Right lung (tissue), 5 donors: ENCODE results near the gene RBKS. TPM values are rescaled to one million over a fixed set of nuclear protein-coding genes. Genes with fewer than 3 reads are reported as not detected.
"Not testable (repeated sequence)": the region's sequence is repeated elsewhere in the genome, so short reads cannot be mapped to it uniquely, and the experiment has no call there.

ENCODE experiments used
- DNase-seq, 2 donors: peaks; one replicate each; pipeline ENCODE4 v3.0.0-alpha.2; 2013
- polyA plus RNA-seq, 5 donors: library from polyadenylated mRNA; unstranded; fragments of 120-200 nt; gene quantifications; one replicate each; pipeline versions ENCODE4 v1.2.1 to v1.2.3, GENCODE V29; 2013; ENCODE audit warnings: inconsistent platforms in 1 of 5, low replicate concordance in 1 of 5; ENCODE audit not compliant: insufficient read length in 5 of 5, insufficient read depth in 1 of 5

Gene RBKS
- polyA plus RNA-seq, 5 donors = 1.9 to 2.9 (median 2.1) TPM

DNA sequence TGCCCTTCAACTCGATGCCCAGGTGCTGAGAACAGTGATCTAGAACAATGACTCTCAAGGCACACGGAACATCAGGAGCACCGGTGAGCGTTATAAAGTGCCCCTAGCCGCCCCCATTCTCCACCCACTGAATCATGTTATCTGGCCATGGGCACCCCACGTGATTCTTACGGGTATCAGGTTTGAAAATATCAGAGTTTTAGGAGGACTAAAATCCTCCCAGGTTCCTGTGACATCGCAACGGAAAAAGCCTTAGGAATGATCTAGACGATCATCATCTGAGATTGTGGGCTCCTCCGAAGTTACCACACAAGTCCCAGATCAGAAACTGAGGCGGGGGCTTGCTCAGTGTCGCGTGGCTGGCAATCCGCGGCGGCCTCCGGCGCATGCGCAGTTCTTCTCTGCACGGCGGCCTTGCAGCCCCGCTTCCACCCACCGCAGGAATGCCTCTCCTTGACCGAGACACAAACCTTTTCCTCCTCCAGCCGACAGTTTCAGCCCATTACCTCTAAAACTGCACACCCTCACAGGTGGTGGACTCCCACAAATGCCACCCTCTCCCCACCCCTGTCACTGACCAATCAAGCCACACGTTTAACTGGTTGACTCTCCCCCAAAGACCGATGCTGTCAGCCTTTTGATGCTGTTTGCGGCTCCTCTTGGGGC is 124.4 kb downstream of the RBKS start:
- peak; percentile 68 to 71 for DNase-seq

DNA sequence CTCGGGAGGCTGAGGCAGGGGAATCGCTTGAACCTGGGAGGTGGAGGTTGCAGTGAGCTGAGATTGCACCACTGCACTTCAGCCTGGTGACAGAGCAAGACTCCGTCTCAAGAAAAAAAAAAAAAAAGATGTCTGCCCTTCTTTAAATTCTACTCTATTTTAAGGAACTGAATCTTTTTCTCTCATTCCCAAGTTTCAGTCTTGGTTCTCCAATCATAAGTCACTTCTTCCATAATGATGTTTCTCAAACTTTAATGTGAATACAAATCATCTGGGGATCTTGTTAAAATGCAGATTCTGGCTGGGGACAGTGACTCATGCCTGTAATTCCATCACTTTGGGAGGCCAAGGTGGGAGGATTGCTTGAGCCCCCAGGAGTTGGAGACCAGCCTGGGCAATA is 125.7 kb downstream of the RBKS start:
- DNase-seq = not testable (repeated sequence)

DNA sequence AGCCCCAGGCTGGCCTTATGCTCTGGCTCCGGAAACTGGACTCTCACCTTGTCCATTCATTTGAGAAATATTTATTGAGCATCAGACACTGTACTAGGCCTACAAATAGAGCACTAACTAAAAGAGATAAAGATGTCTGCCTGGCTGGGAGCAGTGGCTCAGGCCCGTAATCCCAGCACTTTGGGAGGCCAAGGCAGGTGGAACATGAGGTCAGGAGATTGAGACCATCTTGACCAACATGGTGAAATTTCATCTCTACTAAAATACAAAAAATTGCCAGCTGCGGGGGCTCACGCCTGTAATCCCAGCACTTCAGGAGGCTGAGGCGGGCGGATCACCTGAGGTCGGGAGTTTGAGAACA is 126.3 kb downstream of the RBKS start:
- no peak for DNase-seq

DNA sequence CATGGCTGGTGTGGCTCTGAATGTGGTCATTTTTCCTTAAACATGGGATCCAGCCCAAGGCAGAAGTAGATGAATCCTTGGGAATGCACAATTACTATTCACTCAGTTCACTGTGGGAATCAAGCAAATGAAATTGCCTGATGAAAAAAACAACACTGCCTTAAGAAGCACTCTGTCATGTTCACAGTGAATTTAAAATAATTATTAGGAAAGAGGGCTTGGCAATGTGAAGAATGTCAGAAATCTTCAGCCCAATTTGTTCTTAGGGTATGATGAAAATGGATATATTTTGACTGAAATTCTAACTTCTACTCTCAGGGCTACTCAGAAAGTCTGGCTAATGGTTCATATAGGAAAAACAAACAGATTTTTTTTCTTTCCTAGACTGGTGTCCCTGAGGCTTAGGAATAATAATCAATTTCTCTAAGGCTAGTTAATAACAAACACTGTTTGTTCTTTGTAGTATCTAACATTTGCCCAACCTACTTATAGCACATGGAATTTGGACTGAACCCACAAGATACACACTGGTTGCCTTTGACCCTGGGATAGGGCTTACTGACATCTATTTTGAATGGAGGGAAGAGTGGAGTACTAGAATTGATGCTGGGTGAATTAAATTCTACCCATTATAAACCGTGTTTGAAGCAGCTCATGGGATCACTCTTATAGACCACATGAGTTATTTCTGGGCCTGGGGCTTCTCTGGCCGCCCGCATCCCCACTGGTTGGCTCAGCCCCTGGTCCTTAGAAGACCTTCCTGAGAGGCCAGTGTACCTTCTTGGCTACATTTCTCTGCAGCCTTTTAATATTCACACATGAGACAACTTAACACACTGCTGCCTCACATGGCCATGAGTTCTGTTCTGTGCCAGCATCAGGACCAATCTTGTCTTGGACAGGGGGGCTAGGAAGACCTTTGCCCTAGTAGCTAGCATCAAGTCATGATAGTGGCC is 127.0 kb downstream of the RBKS start:
- DNase-seq = no peak

DNA sequence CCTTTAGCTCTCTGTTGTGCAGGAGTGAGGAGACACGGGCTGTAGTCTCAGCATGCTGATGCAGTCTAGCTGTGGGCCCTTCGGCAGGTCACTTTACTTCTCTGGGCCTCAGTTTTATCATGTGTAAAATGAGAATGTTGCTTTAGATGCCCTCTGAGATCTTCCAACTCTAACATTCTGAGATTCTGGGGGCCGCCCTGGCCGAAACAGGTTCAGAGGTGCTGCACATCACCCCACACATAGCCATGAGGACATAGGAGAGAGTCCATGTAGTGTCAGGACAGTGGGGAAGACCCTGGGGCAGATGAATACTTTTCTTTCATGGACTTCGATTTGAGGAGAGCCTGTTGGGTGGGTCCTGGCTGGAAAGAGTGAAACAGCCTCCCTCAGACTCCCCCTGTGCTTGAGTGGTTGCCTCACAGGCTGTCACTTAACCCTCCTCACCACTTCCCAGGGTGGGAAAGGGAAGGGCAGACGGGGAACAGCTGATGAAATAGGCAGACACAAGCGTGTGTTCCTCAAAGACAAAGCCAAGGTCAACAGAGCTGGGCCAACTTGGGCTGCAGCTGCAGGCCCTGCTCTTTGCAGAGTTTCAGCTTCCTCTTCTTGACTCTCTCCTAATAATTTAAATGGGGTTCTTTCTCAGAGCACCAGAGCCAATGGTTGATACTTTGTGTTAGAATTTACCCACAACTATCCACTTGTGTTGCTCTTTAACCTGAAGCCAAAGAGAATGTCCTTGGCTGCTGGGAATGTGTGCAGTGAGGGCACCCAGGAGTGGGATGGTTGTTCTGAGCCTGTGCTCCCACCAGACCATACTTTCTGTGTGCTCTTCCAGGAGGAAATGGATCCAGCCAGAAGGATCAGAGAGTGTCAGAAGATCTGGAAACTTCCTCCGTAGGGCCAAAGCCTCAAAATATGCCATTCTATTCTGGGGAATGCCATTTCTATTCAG is 133.4 kb downstream of the RBKS start:
- DNase-seq = no peak

DNA sequence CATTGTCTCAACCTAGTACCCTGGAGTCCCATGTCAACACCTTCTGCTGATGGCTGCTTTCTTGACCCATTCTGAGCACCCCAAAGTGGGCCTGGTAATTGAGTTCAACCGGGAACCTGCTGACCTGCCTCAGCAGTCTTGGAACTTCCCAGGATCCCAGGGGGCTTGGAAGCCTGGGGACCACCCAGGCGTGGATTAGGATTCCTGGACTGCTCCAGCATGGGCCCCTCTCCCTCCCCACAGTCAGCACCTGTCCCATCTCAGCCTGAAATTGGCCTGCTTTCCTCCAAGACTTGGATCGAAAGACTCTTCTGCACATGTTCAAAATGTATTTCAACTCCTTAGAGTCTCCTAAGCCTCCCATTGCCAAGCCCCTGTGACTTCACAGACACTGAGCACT is 134.1 kb downstream of the RBKS start:
- no peak for DNase-seq

DNA sequence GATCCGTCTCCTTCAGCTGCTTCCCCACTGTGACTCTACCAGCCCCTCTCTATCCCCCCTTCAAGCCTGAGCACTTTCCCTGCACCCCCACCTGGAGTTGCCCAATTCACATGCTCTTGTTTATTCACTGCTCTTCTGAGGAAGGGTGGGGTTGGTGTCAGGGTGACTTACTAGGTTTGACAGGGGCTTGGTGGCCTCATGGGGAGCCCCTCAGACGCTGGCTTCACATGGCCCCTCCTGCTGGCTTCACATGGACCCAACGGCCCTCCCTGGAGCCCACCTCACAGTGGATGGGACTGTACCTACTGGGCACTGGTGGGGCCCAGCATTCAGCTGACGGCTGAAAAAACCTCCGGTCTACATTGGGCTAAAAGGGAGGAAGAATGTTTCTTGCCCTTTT is 135.4 kb downstream of the RBKS start:
- no peak for DNase-seq

DNA sequence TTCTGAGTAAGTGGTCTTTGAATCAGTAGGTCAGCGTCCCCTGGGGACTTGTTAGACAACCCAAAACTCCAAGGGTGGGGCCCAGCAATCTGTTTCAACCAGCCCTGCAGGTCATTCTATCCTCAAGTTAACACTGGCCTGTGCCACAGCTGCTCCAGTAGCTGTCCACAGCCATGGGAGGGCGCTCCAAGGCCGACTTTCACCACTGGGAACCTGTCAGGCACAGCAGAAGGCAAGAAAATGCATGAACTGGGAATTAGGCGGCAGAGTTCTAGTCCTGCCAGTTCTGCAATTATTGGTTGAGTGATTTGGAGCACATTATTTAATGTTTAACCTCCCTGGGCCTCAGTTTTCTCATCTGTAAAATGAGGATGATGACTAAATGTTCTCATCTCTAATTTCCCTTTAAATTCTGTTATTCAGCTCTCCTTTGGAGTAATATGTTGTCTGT is 136.0 kb downstream of the RBKS start:
- DNase-seq = no peak

DNA sequence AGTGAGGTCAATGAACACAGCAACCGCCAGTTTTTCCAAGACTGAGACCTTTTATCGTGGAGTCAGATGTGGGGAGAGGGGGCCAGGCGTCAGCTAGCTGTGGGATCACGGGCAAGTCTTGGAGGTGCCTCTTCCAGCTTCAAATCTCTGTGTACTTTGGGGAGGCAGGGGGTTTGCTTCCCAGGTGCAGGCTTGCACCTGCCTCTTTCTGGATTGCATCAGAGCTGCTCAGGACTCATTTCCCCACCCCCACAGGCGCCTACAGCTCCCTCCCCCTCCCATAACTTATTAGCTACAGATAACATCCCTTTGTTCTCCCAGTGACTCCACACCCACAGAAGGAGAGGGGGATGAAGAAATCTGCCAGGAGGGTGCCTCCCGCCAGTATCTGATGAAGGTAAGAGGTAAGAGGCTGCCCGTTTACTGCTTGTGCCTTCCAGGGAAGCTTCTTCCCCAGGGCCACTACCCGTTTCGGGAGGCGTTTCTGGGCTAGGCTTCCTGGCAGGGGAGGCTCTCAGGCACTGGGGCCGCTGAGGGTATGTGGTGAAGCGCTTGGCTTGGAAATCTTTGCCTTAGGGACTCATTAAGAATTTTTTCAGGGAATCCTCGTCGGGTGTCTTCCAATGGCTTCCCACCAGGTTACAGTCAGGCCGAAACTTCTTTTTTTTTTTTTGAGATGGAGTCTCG is 137.5 kb downstream of the RBKS start:
- DNase-seq = no peak

DNA sequence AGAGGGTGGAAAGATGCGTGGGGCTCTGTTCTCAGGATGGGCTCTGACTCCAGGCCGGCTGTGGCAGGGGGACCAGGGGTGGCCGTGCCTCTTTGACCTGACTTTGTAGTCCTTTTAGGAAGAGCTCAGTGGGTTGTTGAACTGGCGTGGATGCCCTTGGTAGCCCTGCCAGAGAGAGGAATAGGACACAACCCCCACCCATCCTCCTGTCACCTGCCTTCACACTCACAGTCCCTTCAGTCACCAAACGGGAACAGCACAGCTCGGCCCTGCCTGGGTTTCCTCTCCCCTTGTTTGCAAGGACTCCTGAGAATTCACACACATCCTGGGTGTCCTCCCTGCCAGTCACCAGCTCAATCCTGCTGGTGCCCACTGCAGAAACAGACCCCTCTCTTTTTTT is 138.8 kb downstream of the RBKS start:
- DNase-seq = no peak

DNA sequence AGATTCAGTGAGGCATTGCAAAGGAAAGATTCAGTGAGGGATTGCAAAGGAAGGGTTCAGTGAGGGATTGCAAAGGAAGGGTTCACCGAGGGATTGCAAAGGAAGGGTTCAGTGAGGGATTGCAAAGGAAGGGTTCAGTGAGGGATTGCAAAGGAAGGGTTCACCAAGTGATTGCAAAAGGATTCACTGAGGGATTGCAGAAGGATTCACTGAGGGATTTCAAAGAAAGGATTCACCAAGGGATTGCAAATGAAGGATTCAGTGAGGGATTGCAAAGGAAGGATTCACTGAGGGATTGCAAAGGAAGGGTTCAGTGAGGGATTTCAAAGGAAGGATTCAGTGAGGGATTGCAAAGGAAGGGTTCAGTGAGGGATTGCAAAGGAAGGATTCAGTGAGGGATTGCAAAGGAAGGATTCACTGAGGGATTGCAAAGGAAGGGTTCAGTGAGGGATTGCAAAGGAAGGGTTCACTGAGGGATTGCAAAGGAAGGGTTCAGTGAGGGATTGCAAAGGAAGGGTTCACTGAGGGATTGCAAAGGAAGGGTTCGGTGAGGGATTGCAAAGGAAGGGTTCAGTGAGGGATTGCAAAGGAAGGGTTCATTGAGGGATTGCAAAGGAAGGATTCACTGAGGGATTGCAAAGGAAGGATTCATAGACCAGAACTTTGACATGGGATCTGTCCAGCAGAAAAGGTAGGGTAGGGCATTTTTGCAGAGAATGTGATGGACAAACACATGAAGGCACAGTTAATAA is 141.2 kb downstream of the RBKS start:
- not testable (repeated sequence) for DNase-seq

DNA sequence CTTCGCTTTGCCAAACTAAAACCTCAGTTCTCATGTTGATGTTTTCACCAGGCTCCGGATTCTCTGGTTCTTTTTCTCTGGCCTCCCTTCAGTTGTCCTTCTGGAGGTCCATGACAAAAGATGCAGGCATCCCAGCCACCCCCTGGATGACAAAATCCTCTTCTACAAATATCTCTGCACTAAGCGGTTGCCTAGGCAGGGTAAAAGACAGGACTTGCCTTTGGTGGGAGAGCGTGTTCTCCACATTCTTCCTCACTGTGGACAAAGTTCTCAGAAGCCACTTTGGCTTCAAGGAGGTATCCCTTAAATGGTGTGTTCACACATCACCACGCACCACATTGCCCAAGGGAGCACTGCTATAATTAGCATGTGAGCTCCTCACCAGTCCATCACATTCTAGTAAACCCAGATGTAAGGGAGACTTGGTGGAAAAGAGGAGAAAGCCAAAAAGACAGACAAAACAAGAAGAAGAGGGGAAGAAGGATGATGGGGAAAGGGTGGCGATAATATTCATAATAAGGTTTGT is 142.3 kb downstream of the RBKS start:
- DNase-seq = no peak

DNA sequence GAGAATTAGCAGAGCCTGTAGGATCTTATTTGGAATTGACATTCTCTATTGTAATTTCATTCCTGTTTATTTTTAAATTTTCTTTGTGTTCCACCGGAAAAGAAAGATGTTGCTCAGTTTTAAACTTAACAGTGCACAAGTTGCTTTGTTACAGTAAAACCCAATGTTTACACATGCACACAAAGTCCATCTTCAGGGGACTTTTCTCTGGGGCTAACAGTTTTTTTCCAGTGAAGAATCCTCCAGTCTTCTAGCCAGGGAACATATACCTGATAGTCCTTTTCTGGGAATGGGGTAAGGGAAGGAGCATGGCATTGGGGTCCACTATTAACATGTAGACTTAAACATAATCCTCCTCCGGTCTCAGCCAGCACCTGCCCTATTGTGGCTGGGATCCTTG is 143.9 kb downstream of the RBKS start:
- DNase-seq = no peak

DNA sequence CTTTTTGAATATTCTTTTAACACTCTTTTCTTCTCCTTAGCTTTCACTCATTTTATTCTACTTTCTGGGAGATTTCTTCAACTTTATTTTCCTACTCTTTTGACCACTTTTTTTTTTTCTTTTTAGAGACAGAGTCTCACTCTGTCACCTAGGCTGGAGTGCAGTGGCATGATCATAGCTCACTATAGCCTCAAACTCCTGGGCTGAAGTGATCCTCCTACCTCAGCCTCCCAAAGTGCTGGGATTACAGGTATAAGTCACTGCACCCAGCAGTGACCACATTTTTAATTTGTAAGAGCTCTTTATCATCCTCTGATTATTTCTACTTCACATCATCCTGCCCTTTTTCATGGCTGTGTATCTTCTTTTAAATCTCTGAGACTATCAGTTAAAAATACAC is 144.7 kb downstream of the RBKS start:
- DNase-seq = not testable (repeated sequence)

DNA sequence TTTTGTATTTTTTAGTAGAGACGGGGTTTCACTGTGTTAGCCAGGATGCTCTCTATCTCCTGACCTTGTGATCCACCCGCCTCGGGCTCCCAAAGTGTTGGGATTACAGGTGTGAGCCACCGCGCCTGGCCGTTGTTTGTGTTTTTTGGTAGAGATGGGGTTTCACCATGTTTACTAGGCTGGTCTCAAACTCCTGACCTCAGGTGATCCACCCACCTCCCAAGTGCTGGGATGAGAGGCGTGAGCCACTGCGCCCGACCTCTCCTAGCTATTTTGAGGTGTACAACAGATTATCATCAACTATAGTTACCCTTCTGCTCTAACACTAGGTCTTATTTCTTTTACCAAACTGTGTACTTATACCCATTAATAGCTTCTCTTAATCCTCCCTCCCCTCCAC is 147.6 kb downstream of the RBKS start:
- DNase-seq = no peak

DNA sequence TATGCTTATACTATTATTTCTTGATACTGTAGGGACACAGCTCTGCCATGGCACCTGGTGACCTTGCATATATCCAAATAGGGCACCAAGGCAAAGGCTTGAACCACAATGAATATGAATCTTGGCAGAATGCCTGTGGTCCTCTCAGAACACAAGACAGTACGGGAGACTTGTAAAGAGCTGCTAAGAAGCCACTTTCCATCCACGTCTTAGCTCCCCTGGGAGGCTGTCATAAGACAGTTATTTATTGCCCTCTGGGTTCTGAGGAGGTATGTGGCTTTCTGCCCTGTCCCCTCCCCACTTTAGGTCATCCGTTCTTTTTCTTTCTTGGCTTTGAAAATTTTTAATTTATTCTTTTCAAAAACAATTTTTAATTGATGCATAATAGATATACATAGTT is 148.5 kb downstream of the RBKS start:
- DNase-seq = no peak

DNA sequence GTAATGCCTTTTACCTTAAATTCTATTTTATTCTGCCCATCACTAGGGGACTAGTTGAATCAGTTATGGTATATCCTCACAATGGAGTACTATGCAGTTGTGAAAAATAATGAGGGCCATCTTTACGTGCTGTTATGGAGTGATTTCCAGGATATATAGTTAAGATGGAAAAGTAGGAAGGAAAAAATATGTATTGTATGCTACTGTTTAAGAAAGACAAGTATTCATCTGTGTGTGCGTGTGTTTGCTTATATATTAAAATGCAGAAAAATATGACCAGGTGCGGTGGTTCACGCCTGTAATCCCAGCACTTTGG is 151.2 kb downstream of the RBKS start:
- DNase-seq = no peak

DNA sequence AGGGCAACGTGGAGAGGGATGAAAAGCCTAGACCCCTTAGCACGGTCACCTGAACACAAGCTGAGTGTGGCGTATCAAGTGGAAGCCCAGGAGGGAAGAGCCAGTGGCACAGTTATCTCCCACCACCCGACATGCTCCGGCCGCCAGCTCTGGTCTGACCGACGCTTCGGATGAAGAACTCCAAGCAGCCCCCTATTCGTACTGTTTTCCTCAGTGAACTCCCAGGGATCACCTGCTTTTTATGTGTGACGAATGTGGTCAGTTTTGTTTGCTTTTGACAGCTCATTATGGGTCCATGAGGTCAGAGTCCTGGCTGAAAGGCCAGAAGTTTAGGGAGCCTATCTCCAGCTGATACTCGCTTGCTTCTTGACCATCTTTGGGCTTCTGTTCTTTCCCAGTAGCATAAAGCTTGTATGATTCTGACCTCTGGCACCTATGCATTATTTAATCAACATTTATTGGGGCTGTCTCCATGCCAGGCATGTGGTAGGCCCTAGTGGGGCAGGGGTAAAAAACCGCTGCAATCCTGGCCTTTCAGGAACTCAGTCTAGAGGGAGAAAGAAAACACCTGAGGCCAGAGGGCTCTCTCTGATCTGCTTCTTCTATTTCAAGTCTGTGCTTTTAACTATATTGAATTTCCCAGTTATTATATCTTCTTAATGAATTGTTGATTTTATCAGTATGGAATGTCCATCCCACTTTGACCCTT is 151.7 kb downstream of the RBKS start:
- DNase-seq = no peak

DNA sequence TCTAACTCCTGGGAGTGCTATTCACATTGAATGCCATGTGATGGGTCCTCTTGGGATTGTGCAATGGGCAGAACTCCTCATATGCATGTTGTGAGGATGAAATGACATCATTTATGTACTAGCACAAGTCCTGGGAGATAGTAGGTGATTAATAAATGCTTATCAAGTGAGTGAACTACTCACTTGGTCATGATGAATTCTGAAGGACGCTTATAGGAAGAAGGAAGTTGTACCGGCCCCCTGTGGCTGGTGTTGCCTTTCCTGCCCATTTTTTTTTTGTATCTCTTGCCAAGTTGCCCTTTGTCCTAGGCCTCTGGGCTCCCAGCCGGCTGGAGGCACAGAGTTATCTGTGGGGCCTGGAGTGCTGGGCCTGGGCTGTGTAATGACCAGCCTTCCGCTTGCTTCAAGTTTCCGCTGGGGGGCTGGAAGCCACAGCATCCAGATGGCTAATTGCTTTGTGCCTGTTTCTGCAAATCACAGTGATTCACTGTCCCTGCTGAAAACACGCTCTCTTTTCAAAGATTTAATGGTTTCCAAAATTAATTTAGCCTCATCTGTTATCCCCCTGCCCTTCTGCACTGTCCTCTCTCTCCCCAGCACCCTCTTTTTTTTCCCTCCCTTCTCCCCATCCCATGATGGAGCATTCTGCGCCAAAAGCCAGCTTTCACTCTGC is 152.4 kb downstream of the RBKS start:
- DNase-seq = no peak

DNA sequence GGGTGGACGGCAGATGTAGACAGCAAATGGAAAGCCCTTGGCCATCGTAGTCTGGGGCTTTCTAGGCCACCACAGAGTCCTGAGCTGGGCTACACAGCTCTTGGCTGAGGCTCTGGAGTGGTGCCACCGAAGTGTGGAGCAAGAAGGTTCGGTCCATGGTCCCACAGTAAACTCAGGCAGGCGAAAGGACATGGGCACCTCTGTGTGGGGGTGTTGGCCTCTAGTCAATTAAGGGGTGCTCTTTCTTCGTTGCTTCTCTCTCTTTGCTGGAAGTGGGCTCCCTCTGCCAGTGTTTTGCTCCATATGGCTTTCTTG is 153.3 kb downstream of the RBKS start:
- no peak for DNase-seq
